Lower leg skin (tissue), 3 donors: ENCODE results near the gene ATF7.

Experiments
- POLR2A ChIP-seq, 2 donors: fragments of 450-650 bp; IDR thresholded peaks; one replicate each; pipeline ENCODE4 v1.6.1; 2016 to 2017; ENCODE audit warnings: antibody characterized with exemption in 2 of 2, mild to moderate bottlenecking in 1 of 2, moderate library complexity in 1 of 2
- TF ChIP-seq, protein P1 (sequence below), 3 donors: fragments of 450-650 bp; IDR thresholded peaks; one replicate each; pipeline ENCODE4 v1.5.1; 2016; ENCODE audit warnings: antibody characterized with exemption in 3 of 3, mild to moderate bottlenecking in 3 of 3, moderate library complexity in 2 of 3

DNA sequence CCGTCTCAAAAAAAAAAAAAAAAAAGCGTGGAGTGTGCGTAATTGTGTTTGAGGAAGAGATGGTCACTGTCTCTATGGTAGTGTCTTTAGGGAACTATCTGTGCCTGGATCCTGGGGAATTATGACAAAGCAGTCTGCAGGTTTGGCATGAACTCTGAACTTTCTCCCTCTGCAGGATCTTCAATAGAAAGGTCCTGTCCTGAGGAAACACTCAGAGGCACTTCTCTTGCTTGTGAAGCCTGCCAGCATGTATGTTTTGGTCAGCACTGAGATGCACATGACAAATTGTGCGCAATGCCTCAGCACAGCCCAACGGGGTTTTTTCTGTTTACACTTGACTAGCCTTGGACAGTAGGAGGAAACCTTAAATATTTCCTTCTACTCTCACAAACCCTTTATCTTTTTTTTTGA is 46.6 kb downstream of the ATF7 start:
- TF ChIP-seq, protein P1, sequence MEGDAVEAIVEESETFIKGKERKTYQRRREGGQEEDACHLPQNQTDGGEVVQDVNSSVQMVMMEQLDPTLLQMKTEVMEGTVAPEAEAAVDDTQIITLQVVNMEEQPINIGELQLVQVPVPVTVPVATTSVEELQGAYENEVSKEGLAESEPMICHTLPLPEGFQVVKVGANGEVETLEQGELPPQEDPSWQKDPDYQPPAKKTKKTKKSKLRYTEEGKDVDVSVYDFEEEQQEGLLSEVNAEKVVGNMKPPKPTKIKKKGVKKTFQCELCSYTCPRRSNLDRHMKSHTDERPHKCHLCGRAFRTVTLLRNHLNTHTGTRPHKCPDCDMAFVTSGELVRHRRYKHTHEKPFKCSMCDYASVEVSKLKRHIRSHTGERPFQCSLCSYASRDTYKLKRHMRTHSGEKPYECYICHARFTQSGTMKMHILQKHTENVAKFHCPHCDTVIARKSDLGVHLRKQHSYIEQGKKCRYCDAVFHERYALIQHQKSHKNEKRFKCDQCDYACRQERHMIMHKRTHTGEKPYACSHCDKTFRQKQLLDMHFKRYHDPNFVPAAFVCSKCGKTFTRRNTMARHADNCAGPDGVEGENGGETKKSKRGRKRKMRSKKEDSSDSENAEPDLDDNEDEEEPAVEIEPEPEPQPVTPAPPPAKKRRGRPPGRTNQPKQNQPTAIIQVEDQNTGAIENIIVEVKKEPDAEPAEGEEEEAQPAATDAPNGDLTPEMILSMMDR (IDR thresholded peaks at IDR 0.05): no peak
- no peak for TF ChIP-seq POLR2A (IDR thresholded peaks at IDR 0.05)
